Forelimb muscle (tissue), 1 donor: Measurements from ENCODE around the gene KCNQ5. TPM values are rescaled to one million over a fixed set of nuclear protein-coding genes. Genes with fewer than 3 reads are reported as not detected.
"Not testable (repeated sequence)": the region's sequence is repeated elsewhere in the genome, so short reads cannot be mapped to it uniquely, and the experiment has no call there.

Experiments used
- DNase-seq: peaks from one replicate; pipeline ENCODE4 v3.0.0-alpha.2; 2013; ENCODE audit warnings: low read depth
- polyA plus RNA-seq: library from polyadenylated mRNA; unstranded; fragments of 120-200 nt; gene quantifications from one replicate; pipeline ENCODE4 v1.2.1, GENCODE V29; 2013; ENCODE audit not compliant: insufficient read length

The KCNQ5 gene
- polyA plus RNA-seq, 1 donor, result 0.85 TPM

GRCh38 chr6:72841195-72841594 is 219.3 kb downstream of the KCNQ5 start:
- DNase-seq, result no peak

- no peak for DNase-seq
These were observed 220.3 kb downstream of the KCNQ5 start for GRCh38 chr6:72842140-72842539.

GRCh38 chr6:72844614-72845013 is 222.8 kb downstream of the KCNQ5 start:
- no peak for DNase-seq

GRCh38 chr6:72849346-72849745 is 227.5 kb downstream of the KCNQ5 start:
- no peak for DNase-seq

- no peak for DNase-seq
These were observed 228.2 kb downstream of the KCNQ5 start for GRCh38 chr6:72850040-72850439.

GRCh38 chr6:72850469-72850868 is 228.6 kb downstream of the KCNQ5 start:
- DNase-seq, result no peak

GRCh38 chr6:72855471-72855870 is 233.6 kb downstream of the KCNQ5 start:
- no peak for DNase-seq

GRCh38 chr6:72856801-72857200 is 234.9 kb downstream of the KCNQ5 start:
- DNase-seq, result no peak

GRCh38 chr6:72857791-72858585 is 236.1 kb downstream of the KCNQ5 start:
- DNase-seq, result no peak

- DNase-seq, result no peak
These were observed 239.2 kb downstream of the KCNQ5 start for GRCh38 chr6:72861059-72861458.

GRCh38 chr6:72861935-72862432 is 240.1 kb downstream of the KCNQ5 start:
- no peak for DNase-seq

GRCh38 chr6:72863131-72863530 is 241.3 kb downstream of the KCNQ5 start:
- DNase-seq, result no peak

GRCh38 chr6:72864236-72864635 is 242.4 kb downstream of the KCNQ5 start:
- DNase-seq, result no peak

- DNase-seq, result no peak
These were observed 242.9 kb downstream of the KCNQ5 start for GRCh38 chr6:72864799-72865198.

- no peak for DNase-seq
These were observed 243.6 kb downstream of the KCNQ5 start for GRCh38 chr6:72865467-72865866.

- DNase-seq, result no peak
These were observed 247.8 kb downstream of the KCNQ5 start for GRCh38 chr6:72869621-72870020.

- DNase-seq, result no peak
These were observed 251.6 kb downstream of the KCNQ5 start for GRCh38 chr6:72873433-72873832.

GRCh38 chr6:72876256-72876655 is 254.4 kb downstream of the KCNQ5 start:
- no peak for DNase-seq

GRCh38 chr6:72886170-72886569 is 264.3 kb downstream of the KCNQ5 start:
- no peak for DNase-seq

- no peak for DNase-seq
These were observed 268.4 kb downstream of the KCNQ5 start for GRCh38 chr6:72890233-72890632.

GRCh38 chr6:72890671-72891070 is 268.8 kb downstream of the KCNQ5 start:
- no peak for DNase-seq

GRCh38 chr6:72892901-72893300 is 271.0 kb downstream of the KCNQ5 start:
- no peak for DNase-seq

- DNase-seq, result no peak
These were observed 272.2 kb downstream of the KCNQ5 start for GRCh38 chr6:72894091-72894490.

GRCh38 chr6:72898313-72898712 is 276.4 kb downstream of the KCNQ5 start:
- not testable (repeated sequence) for DNase-seq
